ENCODE results near the gene SNRPA. TPM values are rescaled to one million over a fixed set of nuclear protein-coding genes. Genes with fewer than 3 reads are reported as not detected.

The SNRPA gene
- polyA plus RNA-seq, 1 donor (not counting 4 experiments of a cell fraction or from before 2014, with no cell fraction given): 93.4 TPM

GRCh38 chr19:40800339-40800996, 49.5 kb downstream of the SNRPA start:
- peak overlapping the region; percentile 83 for H3K4me2 ChIP-seq (ENCODE audit: control insufficient read depth, extremely low read depth, insufficient read depth, low read depth, low read length)
- FAIRE-seq (no peak), DNase-seq (ENCODE audit: low read depth, low spot score) (no peak)
- H3K4me3 ChIP-seq (ENCODE audit: control insufficient read depth in 2 of 3, extremely low read depth in 1 of 3, insufficient read depth in 2 of 3, low read depth in 1 of 3, low read length in 3 of 3): peak overlapping the region; percentile 67 to 97 (median 67)
- H3K9me3 ChIP-seq (ENCODE audit: control insufficient read depth, low read depth, low read length): no peaks in the 10 kb centered on the region
- peaks cover 60% of the 10 kb centered on the region for H3K79me2 ChIP-seq (ENCODE audit: control insufficient read depth, insufficient read depth, low read length)
- H3K27ac ChIP-seq (ENCODE audit: control insufficient read depth, insufficient read depth, low read length): peak overlapping the region; percentile 78
- H3K27me3 ChIP-seq (ENCODE audit: control insufficient read depth, extremely low read depth, insufficient read depth, low read length): no peaks in the 10 kb centered on the region
- peak overlapping the region; percentile 90 for H3K9ac ChIP-seq (ENCODE audit: control insufficient read depth, extremely low read depth, insufficient read depth, low read length)
- no peak overlapping the region for H2AFZ ChIP-seq (ENCODE audit: control insufficient read depth, low read length)
- H3K36me3 ChIP-seq (ENCODE audit: control insufficient read depth in 2 of 2, extremely low read depth in 1 of 2, insufficient read depth in 2 of 2, low read length in 2 of 2): peaks cover 28 to 44% of the 10 kb centered on the region in 2 experiments
- peaks cover 36% of the 10 kb centered on the region for H4K20me1 ChIP-seq (ENCODE audit: control insufficient read depth, extremely low read depth, insufficient read depth, low read length)
- dilution Hi-C loops (cut with MboI; ENCODE audit: extremely low pct_ligation_motif_present, low sequenced_read_pairs): no loop called here
- peaks cover 10% of the 10 kb centered on the region for H3K9me1 ChIP-seq (ENCODE audit: control insufficient read depth, extremely low read depth, insufficient read depth, low read length)
- TF ChIP-seq CTCF (optimal IDR thresholded peaks at IDR 0.05 in 1 of 3, IDR thresholded peaks at IDR 0.05 in 1 of 3, conservative IDR thresholded peaks at IDR 0.05 in 1 of 3; ENCODE audit: extremely low read depth in 1 of 3, insufficient read depth in 2 of 3, low read length in 3 of 3): no peak
- no peak for TF ChIP-seq EZH2 (IDR thresholded peaks at IDR 0.05; ENCODE audit: low read length)
- H3K4me1 ChIP-seq (ENCODE audit: control insufficient read depth, extremely low read depth, insufficient read depth, low read length): peaks cover 50% of the 10 kb centered on the region

DNA sequence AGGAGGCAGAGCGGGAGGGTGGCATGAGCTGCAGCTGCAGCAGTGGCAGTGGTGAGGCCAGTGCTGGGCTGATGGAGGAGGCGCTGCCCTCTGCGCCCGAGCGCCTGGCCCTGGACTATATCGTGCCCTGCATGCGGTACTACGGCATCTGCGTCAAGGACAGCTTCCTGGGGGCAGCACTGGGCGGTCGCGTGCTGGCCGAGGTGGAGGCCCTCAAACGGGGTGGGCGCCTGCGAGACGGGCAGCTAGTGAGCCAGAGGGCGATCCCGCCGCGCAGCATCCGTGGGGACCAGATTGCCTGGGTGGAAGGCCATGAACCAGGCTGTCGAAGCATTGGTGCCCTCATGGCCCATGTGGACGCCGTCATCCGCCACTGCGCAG, 50.0 kb downstream of the SNRPA start:
- no peak overlapping the region for H3K4me3 ChIP-seq (ENCODE audit: control insufficient read depth in 2 of 3, extremely low read depth in 1 of 3, insufficient read depth in 2 of 3, low read depth in 1 of 3, low read length in 3 of 3)
- peaks cover 66% of the 10 kb centered on the region for H3K79me2 ChIP-seq (ENCODE audit: control insufficient read depth, insufficient read depth, low read length)
- H3K4me1 ChIP-seq (ENCODE audit: control insufficient read depth, extremely low read depth, insufficient read depth, low read length): peaks cover 55% of the 10 kb centered on the region
- peaks cover 38% of the 10 kb centered on the region for H4K20me1 ChIP-seq (ENCODE audit: control insufficient read depth, extremely low read depth, insufficient read depth, low read length)
- dilution Hi-C loops (cut with MboI; ENCODE audit: extremely low pct_ligation_motif_present, low sequenced_read_pairs): no loop called here
- peaks cover 10% of the 10 kb centered on the region for H3K9me1 ChIP-seq (ENCODE audit: control insufficient read depth, extremely low read depth, insufficient read depth, low read length)
- H3K27me3 ChIP-seq (ENCODE audit: control insufficient read depth, extremely low read depth, insufficient read depth, low read length): no peaks in the 10 kb centered on the region
- H3K36me3 ChIP-seq (ENCODE audit: control insufficient read depth in 2 of 2, extremely low read depth in 1 of 2, insufficient read depth in 2 of 2, low read length in 2 of 2): peaks cover 30 to 44% of the 10 kb centered on the region in 2 experiments
- no peaks in the 10 kb centered on the region for H3K9me3 ChIP-seq (ENCODE audit: control insufficient read depth, low read depth, low read length)
- H3K4me2 ChIP-seq (ENCODE audit: control insufficient read depth, extremely low read depth, insufficient read depth, low read depth, low read length): peak overlapping the region; percentile 83
- H3K9ac ChIP-seq (ENCODE audit: control insufficient read depth, extremely low read depth, insufficient read depth, low read length): no peak overlapping the region
- TF ChIP-seq CTCF (optimal IDR thresholded peaks at IDR 0.05 in 1 of 3, IDR thresholded peaks at IDR 0.05 in 1 of 3, conservative IDR thresholded peaks at IDR 0.05 in 1 of 3; ENCODE audit: extremely low read depth in 1 of 3, insufficient read depth in 2 of 3, low read length in 3 of 3) (no peak), EZH2 (IDR thresholded peaks at IDR 0.05; ENCODE audit: low read length) (no peak)
- H2AFZ ChIP-seq (ENCODE audit: control insufficient read depth, low read length): no peak overlapping the region
- FAIRE-seq (no peak), DNase-seq (ENCODE audit: low read depth, low spot score) (no peak)
- no peak overlapping the region for H3K27ac ChIP-seq (ENCODE audit: control insufficient read depth, insufficient read depth, low read length)

Measured in keratinocyte (primary cell).